SJCRH30 (cell line): ENCODE results near the gene SLC27A4. TPM values are rescaled to one million over a fixed set of nuclear protein-coding genes. Genes with fewer than 3 reads are reported as not detected.

ENCODE experiments used
- DNase-seq, 2 experiments: peaks; one replicate each; pipeline ENCODE4 v3.0.0-alpha.2; 2015 to 2020
- H3K27ac ChIP-seq: fragments of 250-450 bp; sonication (Bioruptor Pico); 2 replicates; pipeline ENCODE4 v1.5.1; 2020; ENCODE audit warnings: mild to moderate bottlenecking, moderate library complexity
- H3K27me3 ChIP-seq: fragments of 250-450 bp; sonication (Bioruptor Pico); 2 replicates; pipeline ENCODE4 v1.5.1; 2020; ENCODE audit warnings: mild to moderate bottlenecking, moderate library complexity
- H3K36me3 ChIP-seq: fragments of 250-450 bp; sonication (Bioruptor Pico); 2 replicates; pipeline ENCODE4 v1.5.1; 2020; ENCODE audit warnings: mild to moderate bottlenecking, moderate library complexity
- H3K4me1 ChIP-seq: fragments of 250-450 bp; sonication (Bioruptor Pico); 2 replicates; pipeline ENCODE4 v1.5.1; 2020; ENCODE audit warnings: mild to moderate bottlenecking, moderate library complexity
- H3K4me3 ChIP-seq: fragments of 250-450 bp; sonication (Bioruptor Pico); 2 replicates; pipeline ENCODE4 v1.5.1; 2020; ENCODE audit warnings: mild to moderate bottlenecking, moderate library complexity
- H3K9me3 ChIP-seq: fragments of 250-450 bp; sonication (Bioruptor Pico); replicated peaks from 2 replicates; pipeline ENCODE4 v1.5.1; 2020; ENCODE audit warnings: mild to moderate bottlenecking, moderate library complexity
- total RNA-seq: library from RNA; depleted of rRNA; stranded (reverse); fragments of >200 nt; shearing (Covaris generic); gene quantifications from 2 replicates; pipeline ENCODE4 v1.2.3, GENCODE V29; 2014; rRNA removed

SLC27A4 gene
- total RNA-seq, 1 experiment from 2014 or later = 28.0 TPM

DNA sequence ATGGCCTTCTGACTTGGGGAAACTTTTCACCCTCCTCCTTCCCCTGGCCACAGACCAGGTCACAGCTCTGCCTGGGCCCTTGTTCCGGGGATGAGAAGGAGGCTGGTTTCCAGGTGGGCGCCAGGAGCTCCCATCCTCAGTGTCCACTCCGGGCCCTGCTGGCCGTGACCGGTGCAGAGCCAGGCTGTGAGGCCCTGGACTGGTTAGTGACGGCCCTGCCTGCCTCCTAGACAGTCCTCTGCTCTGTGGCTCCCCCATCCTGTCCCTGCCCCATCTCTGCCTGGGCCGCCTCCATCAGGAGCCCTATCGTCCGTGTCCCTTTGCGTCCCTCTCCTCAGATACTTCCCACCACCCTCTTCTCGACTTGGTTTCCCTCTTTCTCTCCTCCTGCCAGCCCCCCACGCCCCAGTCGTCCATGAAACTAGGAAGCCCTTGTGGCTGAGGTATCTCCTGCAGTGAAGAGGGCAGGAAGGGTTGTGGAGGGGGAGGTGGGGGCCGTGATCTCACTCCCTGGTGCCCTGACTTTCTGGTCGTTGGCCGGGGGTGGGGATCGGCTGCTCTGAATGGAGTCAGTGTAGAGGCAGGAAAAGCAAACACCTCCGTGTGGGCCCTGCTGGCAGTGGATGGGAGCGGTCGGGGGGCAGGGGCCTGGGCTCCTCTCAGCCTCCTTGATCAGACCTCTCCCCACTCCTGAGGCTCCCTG, 64.9 kb downstream of the SLC27A4 start:
- H3K4me3 ChIP-seq = no peak overlapping the region
- H3K27me3 ChIP-seq = peaks cover 4% of the 10 kb centered on the region; the same call in 1 of the 2 replicates
- H3K9me3 ChIP-seq = no peaks in the 10 kb centered on the region
- no peak overlapping the region for H3K27ac ChIP-seq
- DNase-seq = no peak
- H3K4me1 ChIP-seq = peaks cover 11% of the 10 kb centered on the region
- H3K36me3 ChIP-seq = no peaks in the 10 kb centered on the region

DNA sequence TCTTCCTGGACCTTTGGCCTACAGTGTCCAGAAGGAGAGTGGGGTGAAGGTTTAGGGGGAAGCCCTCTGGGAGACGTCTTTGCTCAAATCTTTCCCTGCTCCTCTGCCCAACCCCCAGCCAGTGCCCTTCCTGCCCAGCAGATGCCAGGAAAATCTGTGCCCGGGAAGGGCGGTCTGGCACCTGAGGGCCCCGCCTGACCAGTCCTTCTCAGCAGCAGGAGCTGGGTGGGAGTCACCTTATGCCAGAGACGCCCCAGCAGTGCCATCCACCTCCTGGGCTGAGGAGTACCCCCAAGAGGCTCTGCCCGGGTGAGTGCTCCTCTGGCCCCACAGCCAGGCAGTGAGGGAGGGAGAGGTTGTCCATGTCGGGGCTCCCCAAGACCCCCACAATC, 65.4 kb downstream of the SLC27A4 start:
- no peak overlapping the region for H3K4me3 ChIP-seq
- no peak overlapping the region for H3K27ac ChIP-seq
- no peaks in the 10 kb centered on the region for H3K36me3 ChIP-seq
- H3K27me3 ChIP-seq = peaks cover 4% of the 10 kb centered on the region; the same call in 1 of the 2 replicates
- peaks cover 11% of the 10 kb centered on the region for H3K4me1 ChIP-seq
- no peaks in the 10 kb centered on the region for H3K9me3 ChIP-seq
- no peak for DNase-seq

DNA sequence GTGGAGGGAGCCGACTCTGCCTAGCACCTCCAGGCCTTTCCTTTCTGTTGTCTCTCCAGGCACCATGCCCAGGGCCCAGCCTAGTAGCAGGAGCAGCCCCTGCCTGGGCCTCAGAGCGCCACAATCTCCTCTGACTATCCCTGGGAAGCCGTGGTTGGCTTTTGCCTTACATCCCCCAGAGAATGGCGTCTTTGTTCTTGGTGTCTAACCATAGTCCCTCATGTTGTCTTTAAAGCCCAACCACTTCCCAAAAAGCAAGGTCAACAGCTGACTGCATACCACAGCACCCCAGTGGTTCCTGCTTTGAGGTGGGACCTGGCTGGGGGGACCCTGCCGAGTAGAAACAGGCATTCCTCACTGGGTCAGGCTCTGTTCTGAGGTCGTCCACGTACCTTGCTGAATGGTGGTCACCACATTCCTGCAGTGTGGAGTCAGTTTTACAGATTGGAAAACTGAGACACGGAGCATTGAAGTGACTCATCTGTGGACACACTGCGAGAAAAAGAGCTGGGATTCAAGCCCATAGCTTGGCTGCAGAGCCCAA, 66.6 kb downstream of the SLC27A4 start:
- Histone ChIP-seq H3K9me3 (no peaks in the 10 kb centered on the region), H3K27ac (peak overlapping the region; percentile 11; the same call in 1 of the 2 replicates), H3K4me1 (peaks cover 20% of the 10 kb centered on the region), H3K36me3 (no peaks in the 10 kb centered on the region), H3K4me3 (no peak overlapping the region), H3K27me3 (peaks cover 4% of the 10 kb centered on the region; the same call in 1 of the 2 replicates)
- DNase-seq = peak; percentile 73 to 80

DNA sequence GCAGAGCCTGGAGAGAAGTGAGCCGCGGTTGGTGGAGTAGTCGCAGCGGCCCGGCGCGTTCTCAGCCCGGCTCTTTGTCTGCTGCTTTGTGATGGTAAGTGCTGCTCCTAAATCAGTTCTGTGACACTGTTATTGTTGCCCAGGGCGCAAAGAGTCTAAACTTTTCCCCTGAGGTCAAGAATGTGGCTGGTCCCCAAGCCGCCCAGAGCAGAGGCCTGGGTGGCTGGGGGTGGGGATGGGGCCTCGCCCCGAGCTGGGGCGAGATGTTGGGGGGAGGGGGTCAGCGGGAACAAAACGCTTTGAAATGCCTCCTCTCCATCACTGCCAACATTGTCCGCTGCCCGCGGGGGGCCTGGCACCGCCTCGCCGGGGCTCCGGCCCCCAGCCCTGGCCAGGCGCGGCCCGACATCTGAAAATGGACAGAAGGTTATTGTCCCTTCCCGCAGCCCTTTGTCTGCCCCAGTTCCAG, 68.7 kb downstream of the SLC27A4 start:
- H3K4me1 ChIP-seq = peaks cover 20% of the 10 kb centered on the region

DNA sequence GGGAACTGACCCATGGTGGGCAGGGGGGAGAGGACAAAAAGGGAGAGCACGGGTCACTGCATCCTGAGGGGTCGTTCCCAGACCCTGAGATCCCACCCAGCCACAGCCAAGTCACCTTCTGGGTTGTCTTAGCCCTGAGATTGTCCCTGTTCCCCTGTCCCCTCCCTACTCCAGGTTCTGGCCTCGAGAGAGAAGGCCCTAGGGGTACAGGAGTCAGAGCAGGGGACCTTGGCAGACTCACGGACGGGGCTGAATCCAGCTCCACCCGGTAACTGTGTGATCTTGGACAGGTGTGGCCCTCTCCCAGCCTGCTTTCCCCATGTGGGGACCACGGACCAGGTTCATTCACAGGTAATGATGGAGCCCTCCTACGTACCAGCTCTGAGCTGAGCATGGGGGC, 69.1 kb downstream of the SLC27A4 start:
- Histone ChIP-seq H3K36me3 (no peaks in the 10 kb centered on the region), H3K27me3 (peaks cover 4% of the 10 kb centered on the region; the same call in 1 of the 2 replicates), H3K27ac (no peak overlapping the region), H3K4me3 (no peak overlapping the region), H3K4me1 (peaks cover 20% of the 10 kb centered on the region), H3K9me3 (no peaks in the 10 kb centered on the region)
- DNase-seq = no peak

More for the DNA sequence above, 68.7 kb downstream of the SLC27A4 start:
- Histone ChIP-seq H3K36me3 (no peaks in the 10 kb centered on the region), H3K4me3 (no peak overlapping the region), H3K27me3 (peaks cover 4% of the 10 kb centered on the region; the same call in 1 of the 2 replicates), H3K9me3 (no peaks in the 10 kb centered on the region), H3K27ac (no peak overlapping the region)
- no peak for DNase-seq

DNA sequence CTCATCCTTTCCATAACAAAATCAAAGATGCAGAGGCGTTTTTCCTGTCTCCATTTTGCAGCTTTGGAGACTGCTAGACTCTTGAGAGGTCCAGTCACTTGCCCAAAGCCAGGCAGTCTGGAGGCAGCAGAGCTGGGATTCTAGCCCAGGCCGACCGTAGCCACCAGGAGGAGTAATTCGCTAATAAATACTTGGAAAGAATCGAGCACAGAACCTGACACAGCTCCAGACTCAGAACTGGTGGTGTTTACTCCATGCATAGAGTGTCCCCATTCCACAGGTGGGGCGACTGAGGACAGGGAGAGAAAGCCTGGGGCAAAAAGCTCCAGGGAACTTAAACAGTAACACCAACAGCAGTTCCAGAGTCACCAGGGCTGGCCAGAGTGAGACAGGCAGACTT, 69.7 kb downstream of the SLC27A4 start:
- Histone ChIP-seq H3K4me1 (peaks cover 20% of the 10 kb centered on the region), H3K27ac (no peak overlapping the region), H3K4me3 (no peak overlapping the region), H3K27me3 (peaks cover 4% of the 10 kb centered on the region; the same call in 1 of the 2 replicates), H3K36me3 (no peaks in the 10 kb centered on the region), H3K9me3 (no peaks in the 10 kb centered on the region)
- DNase-seq = peak in 1 of 2 experiments; percentile 42

Other genes with a start within 250 kb of the SLC27A4 start
- 53.8 and 56.7 TPM in 2 replicates for gene PTGES2, start 212.8 kb upstream of the SLC27A4 start, total RNA-seq
- not detected in 2 replicates for gene LCN2, start 191.1 kb upstream of the SLC27A4 start, total RNA-seq
- 33.6 and 42.7 TPM in 2 replicates for gene BBLN, start 180.3 kb upstream of the SLC27A4 start, total RNA-seq
- gene CIZ1, start 149.0 kb upstream of the SLC27A4 start, total RNA-seq = 72.6 and 85.2 TPM in 2 replicates
- 1.7 and 3.8 TPM in 2 replicates for gene DNM1, start 137.1 kb upstream of the SLC27A4 start, total RNA-seq
- 62.3 and 84.3 TPM in 2 replicates for gene GOLGA2, start 64.5 kb upstream of the SLC27A4 start, total RNA-seq
- 32.1 and 33.3 TPM in 2 replicates for gene SWI5, start 64.3 kb upstream of the SLC27A4 start, total RNA-seq
- 30.2 and 36.9 TPM in 2 replicates for gene TRUB2, start 18.1 kb upstream of the SLC27A4 start, total RNA-seq
- 38.7 and 40.3 TPM in 2 replicates for gene COQ4, start 17.7 kb upstream of the SLC27A4 start, total RNA-seq
- gene URM1, start 30.8 kb downstream of the SLC27A4 start, total RNA-seq = 74.2 and 77.5 TPM in 2 replicates
- 27.7 and 28.0 TPM in 2 replicates for gene CERCAM, start 80.3 kb downstream of the SLC27A4 start, total RNA-seq
- gene ODF2, start 115.5 kb downstream of the SLC27A4 start, total RNA-seq = 63.8 and 64.9 TPM in 2 replicates
- 34.1 and 38.1 TPM in 2 replicates for gene GLE1, start 164.2 kb downstream of the SLC27A4 start, total RNA-seq
- gene SPTAN1, start 212.1 kb downstream of the SLC27A4 start, total RNA-seq = 153 and 155 TPM in 2 replicates